Nephron (organoid): ENCODE data around the gene PITPNC1.
A peak's percentile ranks its signal among the peaks of the same experiment; 100 is the strongest.

ENCODE experiments used
- H3K27ac Mint-ChIP-seq, 3 experiments: 2 replicates each; pipeline ENCODE4 v1.8.0; 2020; ENCODE audit warnings: mixed read lengths in 3 of 3, mild to moderate bottlenecking in 2 of 3, moderate library complexity in 1 of 3
- H3K27me3 Mint-ChIP-seq: 2 replicates; pipeline ENCODE4 v1.8.0; 2021; ENCODE audit warnings: low read depth, mild to moderate bottlenecking, moderate library complexity, mixed read lengths
- H3K36me3 Mint-ChIP-seq: 2 replicates; pipeline ENCODE4 v1.8.0; 2020; ENCODE audit warnings: low read depth, mixed read lengths
- H3K4me1 Mint-ChIP-seq: 2 replicates; pipeline ENCODE4 v1.8.0; 2020; ENCODE audit warnings: mixed read lengths
- H3K4me3 Mint-ChIP-seq, 3 experiments: 2 replicates each; pipeline ENCODE4 v1.8.0; 2020; ENCODE audit warnings: mild to moderate bottlenecking in 3 of 3, mixed read lengths in 3 of 3, moderate library complexity in 2 of 3
- H3K9me3 Mint-ChIP-seq: 2 replicates; pipeline ENCODE4 v1.8.0; 2020; ENCODE audit warnings: mixed read lengths
- TF ChIP-seq, protein P1 (sequence below), 3 experiments: fragments of 200-600 bp; sonication (generic); IDR thresholded peaks; one replicate each; pipeline ENCODE4 v1.5.0; 2021; ENCODE audit warnings: antibody characterized with exemption in 3 of 3; ENCODE audit not compliant: unreplicated experiment in 3 of 3

The PITPNC1 gene

DNA sequence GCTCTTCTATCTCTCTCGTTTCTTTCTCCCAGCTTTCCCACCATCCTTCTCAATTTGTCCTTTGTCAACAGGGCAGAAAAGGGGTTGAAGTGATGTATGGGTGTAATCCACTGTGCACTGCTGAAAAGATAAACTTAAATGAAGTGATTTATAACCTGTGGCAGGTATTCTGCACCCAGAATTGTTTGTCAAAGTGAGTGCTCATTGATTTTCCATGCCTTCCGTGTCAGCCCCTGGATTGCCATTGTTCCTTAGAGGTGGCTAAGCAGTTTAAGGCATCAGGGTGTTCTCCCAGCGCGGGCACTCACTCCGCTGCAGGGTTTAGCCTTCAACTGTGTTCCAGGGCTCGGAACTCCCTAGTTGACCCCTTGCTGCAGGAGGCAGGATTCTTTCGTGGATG, 82.9 kb downstream of the PITPNC1 start:
- H3K9me3 Mint-ChIP-seq: peaks cover 21% of the 10 kb centered on the region
- TF ChIP-seq, protein P1, sequence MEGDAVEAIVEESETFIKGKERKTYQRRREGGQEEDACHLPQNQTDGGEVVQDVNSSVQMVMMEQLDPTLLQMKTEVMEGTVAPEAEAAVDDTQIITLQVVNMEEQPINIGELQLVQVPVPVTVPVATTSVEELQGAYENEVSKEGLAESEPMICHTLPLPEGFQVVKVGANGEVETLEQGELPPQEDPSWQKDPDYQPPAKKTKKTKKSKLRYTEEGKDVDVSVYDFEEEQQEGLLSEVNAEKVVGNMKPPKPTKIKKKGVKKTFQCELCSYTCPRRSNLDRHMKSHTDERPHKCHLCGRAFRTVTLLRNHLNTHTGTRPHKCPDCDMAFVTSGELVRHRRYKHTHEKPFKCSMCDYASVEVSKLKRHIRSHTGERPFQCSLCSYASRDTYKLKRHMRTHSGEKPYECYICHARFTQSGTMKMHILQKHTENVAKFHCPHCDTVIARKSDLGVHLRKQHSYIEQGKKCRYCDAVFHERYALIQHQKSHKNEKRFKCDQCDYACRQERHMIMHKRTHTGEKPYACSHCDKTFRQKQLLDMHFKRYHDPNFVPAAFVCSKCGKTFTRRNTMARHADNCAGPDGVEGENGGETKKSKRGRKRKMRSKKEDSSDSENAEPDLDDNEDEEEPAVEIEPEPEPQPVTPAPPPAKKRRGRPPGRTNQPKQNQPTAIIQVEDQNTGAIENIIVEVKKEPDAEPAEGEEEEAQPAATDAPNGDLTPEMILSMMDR (IDR thresholded peaks at IDR 0.05; ENCODE audit: unreplicated experiment in 3 of 3): no peak
- peaks cover 19% of the 10 kb centered on the region for H3K36me3 Mint-ChIP-seq
- no peak overlapping the region for H3K27ac Mint-ChIP-seq
- H3K27me3 Mint-ChIP-seq: peaks cover 4% of the 10 kb centered on the region
- no peak overlapping the region for H3K4me3 Mint-ChIP-seq
- H3K4me1 Mint-ChIP-seq: no peaks in the 10 kb centered on the region

DNA sequence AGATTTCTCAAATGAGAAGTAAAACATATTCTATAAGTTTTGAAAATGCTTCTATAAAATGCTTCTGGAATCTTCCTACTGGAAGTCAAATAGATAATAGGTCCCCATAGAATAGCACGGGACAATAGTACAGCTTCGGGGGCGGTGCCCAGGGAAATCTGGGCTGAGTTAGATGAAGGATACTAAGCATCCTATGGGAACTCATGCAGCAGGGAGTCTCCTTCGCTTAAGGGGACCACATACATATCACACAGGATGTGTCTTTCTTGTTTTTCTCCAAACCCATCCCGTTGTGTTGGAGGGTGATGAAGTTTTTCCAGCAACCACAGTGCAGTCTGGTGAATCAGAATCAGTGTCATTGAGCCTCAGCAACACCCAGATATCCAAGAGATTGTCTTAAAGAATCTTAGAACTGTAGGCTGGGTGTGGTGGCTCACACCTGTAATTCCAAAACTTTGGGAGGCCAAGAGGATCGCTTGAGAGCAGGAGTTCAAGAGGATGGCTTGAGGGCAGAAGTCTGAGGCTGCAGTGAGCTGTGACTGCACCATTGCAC, 84.2 kb downstream of the PITPNC1 start:
- no peak overlapping the region for H3K4me3 Mint-ChIP-seq
- peaks cover 19% of the 10 kb centered on the region for H3K36me3 Mint-ChIP-seq
- peaks cover 21% of the 10 kb centered on the region for H3K9me3 Mint-ChIP-seq
- TF ChIP-seq, protein P1 (IDR thresholded peaks at IDR 0.05; ENCODE audit: unreplicated experiment in 3 of 3): no peak
- peaks cover 4% of the 10 kb centered on the region for H3K27me3 Mint-ChIP-seq
- no peak overlapping the region for H3K27ac Mint-ChIP-seq
- H3K4me1 Mint-ChIP-seq: peaks cover under 1% of the 10 kb centered on the region

DNA sequence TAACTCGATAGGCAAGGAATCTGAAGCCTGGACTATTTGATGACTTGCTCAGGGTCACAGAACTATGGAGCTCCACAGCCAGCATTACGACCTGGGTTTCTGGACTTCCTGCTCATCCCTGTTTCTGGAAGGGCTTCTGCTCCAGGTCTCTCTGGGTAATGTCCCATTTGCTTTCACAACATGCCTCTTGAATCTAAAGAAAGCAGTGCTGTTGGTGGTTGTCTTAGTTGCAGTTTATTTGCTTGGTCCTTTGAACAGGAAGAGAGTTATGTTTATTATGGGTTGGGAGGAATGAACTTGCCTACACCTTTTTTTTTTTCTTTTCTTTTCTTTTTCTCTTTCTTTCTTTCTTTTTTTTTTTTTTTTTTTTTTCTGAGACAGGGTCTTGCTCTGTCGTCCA, 84.8 kb downstream of the PITPNC1 start:
- Mint-ChIP-seq H3K36me3 (peaks cover 19% of the 10 kb centered on the region), H3K4me1 (peaks cover 6% of the 10 kb centered on the region), H3K27ac (no peak overlapping the region), H3K9me3 (peaks cover 21% of the 10 kb centered on the region), H3K4me3 (no peak overlapping the region), H3K27me3 (peaks cover 4% of the 10 kb centered on the region)
- TF ChIP-seq, protein P1 (IDR thresholded peaks at IDR 0.05; ENCODE audit: unreplicated experiment in 3 of 3): no peak

DNA sequence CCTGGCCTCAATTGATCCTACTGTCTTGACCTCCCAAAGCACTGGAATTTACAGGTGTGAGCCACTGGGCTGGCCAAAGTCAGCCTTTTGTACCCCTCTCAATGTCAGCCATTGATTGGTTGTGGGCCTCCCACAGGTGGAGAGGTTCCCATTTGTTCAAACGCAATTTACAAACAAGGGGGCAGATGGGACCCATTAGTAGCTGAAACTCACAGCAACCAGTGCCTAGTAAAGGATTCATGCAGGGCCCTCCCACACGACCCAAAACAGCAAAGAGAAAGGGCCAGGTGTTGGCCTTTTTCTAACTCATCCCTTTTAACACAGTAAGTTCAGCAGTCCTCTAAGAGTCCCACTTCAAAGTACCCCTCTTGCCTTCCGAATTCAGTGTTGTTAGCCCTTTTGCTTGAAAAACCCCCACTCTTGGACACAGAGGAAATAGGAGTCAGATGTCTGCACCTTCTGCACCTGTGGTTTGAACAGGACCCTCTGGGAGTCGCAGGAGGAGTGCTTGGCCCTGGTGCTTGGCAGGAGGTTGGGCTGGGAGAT, 89.2 kb downstream of the PITPNC1 start:
- Mint-ChIP-seq H3K4me3 (no peak overlapping the region), H3K4me1 (peaks cover 22% of the 10 kb centered on the region), H3K36me3 (no peaks in the 10 kb centered on the region), H3K27me3 (peaks cover 4% of the 10 kb centered on the region), H3K9me3 (no peaks in the 10 kb centered on the region), H3K27ac (no peak overlapping the region)
- TF ChIP-seq, protein P1 (IDR thresholded peaks at IDR 0.05; ENCODE audit: unreplicated experiment in 3 of 3): no peak

DNA sequence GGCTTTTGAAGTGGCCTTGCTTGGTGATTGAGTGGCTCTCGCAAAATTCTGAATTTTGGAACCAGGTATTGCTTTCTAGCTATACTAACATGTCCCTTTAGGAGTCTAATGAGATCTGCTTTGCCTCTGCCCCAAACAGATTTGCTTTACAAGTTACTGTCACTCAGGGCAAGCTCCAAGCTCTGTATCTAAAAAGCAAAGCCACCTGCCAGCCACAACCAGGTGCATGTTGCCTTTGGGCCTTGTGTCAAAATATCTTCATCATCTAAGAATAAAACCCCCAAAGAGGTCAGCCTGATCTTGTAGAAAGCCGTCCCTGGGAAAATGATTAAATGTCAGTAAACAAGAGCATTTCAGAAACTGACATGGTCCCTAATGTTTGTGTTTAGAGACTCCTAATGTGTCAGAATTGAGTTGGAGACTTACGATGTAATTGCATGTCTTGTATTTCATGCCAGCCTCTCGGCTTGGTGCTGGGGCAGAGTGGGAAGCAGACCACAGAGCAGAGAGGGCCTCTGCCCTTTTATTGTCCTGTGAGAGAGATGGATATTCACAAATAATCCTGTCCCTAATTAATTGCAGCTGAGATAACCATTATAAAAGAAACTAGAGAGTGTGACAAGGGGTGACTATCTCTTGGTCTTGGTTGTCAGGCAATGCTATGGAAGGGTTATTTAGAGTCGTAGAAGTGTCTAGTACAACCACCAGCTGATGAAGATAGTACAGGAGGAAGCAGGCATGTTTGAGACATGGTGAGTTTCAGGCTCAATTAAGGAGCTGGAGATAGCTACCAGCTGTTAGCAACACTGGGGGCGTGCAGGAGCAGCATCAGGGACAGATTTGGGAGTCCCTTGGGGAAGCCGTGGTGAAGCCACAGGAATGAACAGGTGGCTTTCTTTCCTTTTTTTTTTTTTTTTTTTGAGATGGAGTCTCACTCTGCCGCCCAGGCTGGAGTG, 90.7 kb downstream of the PITPNC1 start:
- H3K36me3 Mint-ChIP-seq: peaks cover 5% of the 10 kb centered on the region
- TF ChIP-seq, protein P1 (IDR thresholded peaks at IDR 0.05; ENCODE audit: unreplicated experiment in 3 of 3): no peak
- peak overlapping the region in 1 of 3 experiments; percentile 1 for H3K4me3 Mint-ChIP-seq
- H3K27me3 Mint-ChIP-seq: no peaks in the 10 kb centered on the region
- H3K9me3 Mint-ChIP-seq: peaks cover 6% of the 10 kb centered on the region
- peaks cover 22% of the 10 kb centered on the region for H3K4me1 Mint-ChIP-seq
- peak overlapping the region; percentile 30 to 77 (median 64) for H3K27ac Mint-ChIP-seq
